ENCODE measurements around the gene NECAP2.

- TF ChIP-seq ZNF121 (CRISPR knock-in tag; IDR thresholded peaks at IDR 0.05) (no peak), ESRRA (CRISPR knock-in tag; IDR thresholded peaks at IDR 0.05; ENCODE audit: borderline replicate concordance) (no peak), CREB1 (CRISPR knock-in tag; IDR thresholded peaks at IDR 0.05) (no peak), MLX (CRISPR knock-in tag; IDR thresholded peaks at IDR 0.05) (no peak), CTCF (IDR thresholded peaks at IDR 0.05) (no peak)
Measured at GRCh38 chr1:16406868-16407267, 33.7 kb upstream of the NECAP2 start.

All from WTC11 (cell line).